Liver (tissue), 9 donors: ENCODE data around the gene NOL4L. TPM values are rescaled to one million over a fixed set of nuclear protein-coding genes. Genes with fewer than 3 reads are reported as not detected.

Source experiments
- DNase-seq: peaks from one replicate; pipeline ENCODE4 v3.0.0-alpha.2; 2017; ENCODE audit warnings: low spot score
- H3K27ac ChIP-seq, 2 donors: one replicate each; pipeline ENCODE4 v1.7.0; 2013; ENCODE audit warnings: inconsistent platforms in 2 of 2, low read length in 2 of 2, control low read depth in 1 of 2, low read depth in 1 of 2, mild to moderate bottlenecking in 1 of 2
- H3K27me3 ChIP-seq, 4 donors: one replicate each; pipeline versions ENCODE4 v1.6.1 to v1.7.0; 2013; ENCODE audit warnings: low read length in 3 of 4, inconsistent platforms in 1 of 4, mild to moderate bottlenecking in 1 of 4, moderate library complexity in 1 of 4; ENCODE audit not compliant: control insufficient read depth in 4 of 4, insufficient read depth in 4 of 4
- H3K36me3 ChIP-seq, 4 donors: one replicate each; pipeline versions ENCODE4 v1.6.1 to v1.7.0; 2013; ENCODE audit warnings: low read length in 3 of 4, mild to moderate bottlenecking in 3 of 4, low read depth in 1 of 4, moderate library complexity in 1 of 4; ENCODE audit not compliant: control insufficient read depth in 4 of 4, insufficient read depth in 3 of 4
- H3K4me1 ChIP-seq, 4 donors: one replicate each; pipeline versions ENCODE4 v1.6.1 to v1.7.0; 2013; ENCODE audit warnings: low read length in 3 of 4, mild to moderate bottlenecking in 3 of 4, moderate library complexity in 1 of 4; ENCODE audit not compliant: control insufficient read depth in 4 of 4, insufficient read depth in 4 of 4
- H3K4me3 ChIP-seq, 3 donors: one replicate each; pipeline versions ENCODE4 v1.6.1 to v1.7.0; 2013; ENCODE audit warnings: low read length in 3 of 3, control low read depth in 1 of 3, low read depth in 1 of 3, mild to moderate bottlenecking in 1 of 3
- H3K9ac ChIP-seq, 2 donors: one replicate each; pipeline ENCODE4 v1.7.0; 2013; ENCODE audit warnings: low read length in 2 of 2, mild to moderate bottlenecking in 2 of 2, moderate library complexity in 2 of 2, control low read depth in 1 of 2, low read depth in 1 of 2
- H3K9me3 ChIP-seq, 4 donors: one replicate each; pipeline versions ENCODE4 v1.6.1 to v1.7.0; 2013; ENCODE audit warnings: low read length in 3 of 4; ENCODE audit not compliant: control insufficient read depth in 4 of 4
- FOXA1 ChIP-seq: IDR thresholded peaks from 2 replicates; pipeline ENCODE4 v1.6.1; 2016; ENCODE audit warnings: antibody characterized with exemption
- FOXA2 ChIP-seq: IDR thresholded peaks from 2 replicates; pipeline ENCODE4 v1.6.1; 2016; ENCODE audit warnings: antibody characterized with exemption
- GABPA ChIP-seq, 2 donors: IDR thresholded peaks in 1 of 2; conservative IDR thresholded peaks in 1 of 2; 2 replicates each; pipeline ENCODE4 v1.6.1; 2016; ENCODE audit warnings: antibody characterized with exemption in 2 of 2, mild to moderate bottlenecking in 1 of 2, moderate library complexity in 1 of 2
- HNF4A ChIP-seq, 2 donors: conservative IDR thresholded peaks; 2 replicates each; pipeline ENCODE4 v1.6.1; 2016; ENCODE audit warnings: antibody characterized with exemption in 2 of 2, mild to moderate bottlenecking in 2 of 2
- HNF4G ChIP-seq: IDR thresholded peaks from 2 replicates; pipeline ENCODE4 v1.6.1; 2016; ENCODE audit warnings: antibody characterized with exemption
- JUND ChIP-seq, 2 donors: IDR thresholded peaks; 2 replicates each; pipeline ENCODE4 v1.6.1; 2016; ENCODE audit warnings: antibody characterized with exemption in 2 of 2
- NR2F2 ChIP-seq: IDR thresholded peaks from 2 replicates; pipeline ENCODE4 v1.6.1; 2016; ENCODE audit warnings: antibody characterized with exemption
- RAD21 ChIP-seq, 2 donors: IDR thresholded peaks; 2 replicates each; pipeline ENCODE4 v1.6.1; 2016; ENCODE audit warnings: antibody characterized with exemption in 2 of 2, mild to moderate bottlenecking in 2 of 2
- RXRA ChIP-seq, 2 donors: IDR thresholded peaks; 2 replicates each; pipeline ENCODE4 v1.6.1; 2017 to 2018; ENCODE audit warnings: antibody characterized with exemption in 2 of 2, mild to moderate bottlenecking in 1 of 2
- SP1 ChIP-seq: IDR thresholded peaks from 2 replicates; pipeline ENCODE4 v1.6.1; 2018; ENCODE audit warnings: antibody characterized with exemption, mild to moderate bottlenecking
- TAF1 ChIP-seq: conservative IDR thresholded peaks from 2 replicates; pipeline ENCODE4 v1.6.1; 2016; ENCODE audit warnings: antibody characterized with exemption, mild to moderate bottlenecking
- WGBS: extraction: QIAGEN DNeasy Blood & Tissue Kit; methylation state at CpG from one replicate; pipeline ENCODE4 v1.1.7; 2013; 5-methylcytosine and 5-hydroxymethylcytosine counted together
- polyA plus RNA-seq, 2 donors: library from polyadenylated mRNA; stranded (reverse) in 1 of 2; unstranded in 1 of 2; fragments of 200-250 nt in 1 of 2; fragments of >200 nt in 1 of 2; fragmentation: Nextera tagmentation in 1 of 2; extraction: Ambion mirVana in 1 of 2; gene quantifications; one replicate each; pipeline versions ENCODE4 v1.2.1 to v1.2.3, GENCODE V29; 2013 to 2015
- total RNA-seq, 2 donors: library from RNA; depleted of rRNA; stranded (reverse); fragments of >200 nt; gene quantifications; one replicate each; pipeline ENCODE4 v1.2.3, GENCODE V29; 2014
- TF ChIP-seq, protein P1 (sequence below): IDR thresholded peaks from 2 replicates; pipeline ENCODE4 v1.6.1; 2016; ENCODE audit warnings: antibody characterized with exemption
- TF ChIP-seq, protein P2 (sequence below): IDR thresholded peaks from 2 replicates; pipeline ENCODE4 v1.6.1; 2016; ENCODE audit warnings: antibody characterized with exemption
- TF ChIP-seq, protein P3 (sequence below): IDR thresholded peaks from 2 replicates; pipeline ENCODE4 v1.6.1; 2016; ENCODE audit warnings: antibody characterized with exemption
- TF ChIP-seq, protein P4 (sequence below): fragments of 150-350 bp; IDR thresholded peaks from 2 replicates; pipeline ENCODE4 v1.5.1; 2017; ENCODE audit warnings: improper control_type of control experiment, low read depth, low read length; ENCODE audit not compliant: missing input control
- TF ChIP-seq, protein P5 (sequence below): IDR thresholded peaks from 2 replicates; pipeline ENCODE4 v1.6.1; 2016; ENCODE audit warnings: antibody characterized with exemption, mild to moderate bottlenecking
- donor health status: healthy.
- donor health status: healthy.
- donor health status: healthy.
- donor health status: healthy.
- donor health status: healthy.

NOL4L gene
- total and polyA plus RNA-seq, 4 donors = 2.2 to 6.8 (median 4.3) TPM

DNA sequence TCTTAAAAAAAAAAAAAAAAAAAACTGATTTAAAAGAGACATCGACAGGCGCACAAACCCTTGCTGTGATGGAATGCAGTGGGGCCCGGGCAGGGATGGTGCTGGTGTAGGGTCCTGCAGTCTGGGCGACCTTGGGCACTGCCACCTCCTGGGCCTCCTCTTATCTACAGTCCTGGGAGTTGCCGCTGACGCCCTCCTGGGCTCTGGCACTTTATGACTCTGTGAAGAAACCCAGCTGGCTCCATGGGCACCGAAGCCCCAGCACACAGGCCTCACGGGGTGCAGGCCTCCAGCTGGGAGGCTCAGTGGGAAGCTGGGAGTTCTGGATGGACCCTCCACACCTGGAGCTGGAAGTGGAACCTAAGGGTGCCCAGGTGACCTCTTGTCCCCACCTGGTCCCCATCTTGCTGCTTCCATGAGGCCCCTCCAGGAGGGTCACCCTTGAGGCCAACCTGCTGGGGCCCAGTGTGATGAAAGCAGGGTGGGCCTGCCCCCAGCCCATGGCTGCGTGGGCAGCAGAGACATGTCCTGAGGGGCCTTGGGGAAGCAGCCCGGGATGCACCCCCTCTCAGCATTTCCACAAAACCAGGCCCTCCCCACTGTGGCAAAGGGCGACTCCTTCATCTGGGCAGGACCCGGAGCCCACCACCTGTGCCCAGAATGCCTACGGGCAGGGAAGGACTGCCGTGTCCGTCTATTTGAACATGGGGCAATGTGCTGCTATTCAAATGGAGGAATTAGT is 122.1 kb downstream of the NOL4L start:
- 82% methylated on average over 15 of the region's 15 CpGs for WGBS
- no peaks in the 10 kb centered on the region for H3K9me3 ChIP-seq
- no peak overlapping the region for H3K4me3 ChIP-seq
- H3K27me3 ChIP-seq = no peaks in the 10 kb centered on the region
- H3K36me3 ChIP-seq = no peaks in the 10 kb centered on the region
- no peak for DNase-seq
- no peak overlapping the region for H3K27ac ChIP-seq
- H3K4me1 ChIP-seq = peaks cover 20 to 34% (median 30%) of the 10 kb centered on the region in 4 donors
- H3K9ac ChIP-seq = no peak overlapping the region
- TF ChIP-seq, protein P1, sequence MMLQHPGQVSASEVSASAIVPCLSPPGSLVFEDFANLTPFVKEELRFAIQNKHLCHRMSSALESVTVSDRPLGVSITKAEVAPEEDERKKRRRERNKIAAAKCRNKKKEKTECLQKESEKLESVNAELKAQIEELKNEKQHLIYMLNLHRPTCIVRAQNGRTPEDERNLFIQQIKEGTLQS = no peak
- no peak for TF ChIP-seq HNF4G
- no peak for TF ChIP-seq FOXA1
- TF ChIP-seq RXRA (IDR thresholded peaks at IDR 0.05) = no peak
- TF ChIP-seq, protein P2, sequence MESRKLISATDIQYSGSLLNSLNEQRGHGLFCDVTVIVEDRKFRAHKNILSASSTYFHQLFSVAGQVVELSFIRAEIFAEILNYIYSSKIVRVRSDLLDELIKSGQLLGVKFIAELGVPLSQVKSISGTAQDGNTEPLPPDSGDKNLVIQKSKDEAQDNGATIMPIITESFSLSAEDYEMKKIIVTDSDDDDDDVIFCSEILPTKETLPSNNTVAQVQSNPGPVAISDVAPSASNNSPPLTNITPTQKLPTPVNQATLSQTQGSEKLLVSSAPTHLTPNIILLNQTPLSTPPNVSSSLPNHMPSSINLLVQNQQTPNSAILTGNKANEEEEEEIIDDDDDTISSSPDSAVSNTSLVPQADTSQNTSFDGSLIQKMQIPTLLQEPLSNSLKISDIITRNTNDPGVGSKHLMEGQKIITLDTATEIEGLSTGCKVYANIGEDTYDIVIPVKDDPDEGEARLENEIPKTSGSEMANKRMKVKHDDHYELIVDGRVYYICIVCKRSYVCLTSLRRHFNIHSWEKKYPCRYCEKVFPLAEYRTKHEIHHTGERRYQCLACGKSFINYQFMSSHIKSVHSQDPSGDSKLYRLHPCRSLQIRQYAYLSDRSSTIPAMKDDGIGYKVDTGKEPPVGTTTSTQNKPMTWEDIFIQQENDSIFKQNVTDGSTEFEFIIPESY = no peak
- no peak for TF ChIP-seq FOXA2
- TF ChIP-seq, protein P3, sequence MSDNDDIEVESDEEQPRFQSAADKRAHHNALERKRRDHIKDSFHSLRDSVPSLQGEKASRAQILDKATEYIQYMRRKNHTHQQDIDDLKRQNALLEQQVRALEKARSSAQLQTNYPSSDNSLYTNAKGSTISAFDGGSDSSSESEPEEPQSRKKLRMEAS = no peak
- TF ChIP-seq HNF4A (conservative IDR thresholded peaks at IDR 0.05) = no peak
- TF ChIP-seq GABPA (IDR thresholded peaks at IDR 0.05 in 1 of 2, conservative IDR thresholded peaks at IDR 0.05 in 1 of 2) = no peak
- TF ChIP-seq TAF1 = no peak
- TF ChIP-seq NR2F2 = no peak
- TF ChIP-seq, protein P4, sequence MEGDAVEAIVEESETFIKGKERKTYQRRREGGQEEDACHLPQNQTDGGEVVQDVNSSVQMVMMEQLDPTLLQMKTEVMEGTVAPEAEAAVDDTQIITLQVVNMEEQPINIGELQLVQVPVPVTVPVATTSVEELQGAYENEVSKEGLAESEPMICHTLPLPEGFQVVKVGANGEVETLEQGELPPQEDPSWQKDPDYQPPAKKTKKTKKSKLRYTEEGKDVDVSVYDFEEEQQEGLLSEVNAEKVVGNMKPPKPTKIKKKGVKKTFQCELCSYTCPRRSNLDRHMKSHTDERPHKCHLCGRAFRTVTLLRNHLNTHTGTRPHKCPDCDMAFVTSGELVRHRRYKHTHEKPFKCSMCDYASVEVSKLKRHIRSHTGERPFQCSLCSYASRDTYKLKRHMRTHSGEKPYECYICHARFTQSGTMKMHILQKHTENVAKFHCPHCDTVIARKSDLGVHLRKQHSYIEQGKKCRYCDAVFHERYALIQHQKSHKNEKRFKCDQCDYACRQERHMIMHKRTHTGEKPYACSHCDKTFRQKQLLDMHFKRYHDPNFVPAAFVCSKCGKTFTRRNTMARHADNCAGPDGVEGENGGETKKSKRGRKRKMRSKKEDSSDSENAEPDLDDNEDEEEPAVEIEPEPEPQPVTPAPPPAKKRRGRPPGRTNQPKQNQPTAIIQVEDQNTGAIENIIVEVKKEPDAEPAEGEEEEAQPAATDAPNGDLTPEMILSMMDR = no peak
- TF ChIP-seq, protein P5, sequence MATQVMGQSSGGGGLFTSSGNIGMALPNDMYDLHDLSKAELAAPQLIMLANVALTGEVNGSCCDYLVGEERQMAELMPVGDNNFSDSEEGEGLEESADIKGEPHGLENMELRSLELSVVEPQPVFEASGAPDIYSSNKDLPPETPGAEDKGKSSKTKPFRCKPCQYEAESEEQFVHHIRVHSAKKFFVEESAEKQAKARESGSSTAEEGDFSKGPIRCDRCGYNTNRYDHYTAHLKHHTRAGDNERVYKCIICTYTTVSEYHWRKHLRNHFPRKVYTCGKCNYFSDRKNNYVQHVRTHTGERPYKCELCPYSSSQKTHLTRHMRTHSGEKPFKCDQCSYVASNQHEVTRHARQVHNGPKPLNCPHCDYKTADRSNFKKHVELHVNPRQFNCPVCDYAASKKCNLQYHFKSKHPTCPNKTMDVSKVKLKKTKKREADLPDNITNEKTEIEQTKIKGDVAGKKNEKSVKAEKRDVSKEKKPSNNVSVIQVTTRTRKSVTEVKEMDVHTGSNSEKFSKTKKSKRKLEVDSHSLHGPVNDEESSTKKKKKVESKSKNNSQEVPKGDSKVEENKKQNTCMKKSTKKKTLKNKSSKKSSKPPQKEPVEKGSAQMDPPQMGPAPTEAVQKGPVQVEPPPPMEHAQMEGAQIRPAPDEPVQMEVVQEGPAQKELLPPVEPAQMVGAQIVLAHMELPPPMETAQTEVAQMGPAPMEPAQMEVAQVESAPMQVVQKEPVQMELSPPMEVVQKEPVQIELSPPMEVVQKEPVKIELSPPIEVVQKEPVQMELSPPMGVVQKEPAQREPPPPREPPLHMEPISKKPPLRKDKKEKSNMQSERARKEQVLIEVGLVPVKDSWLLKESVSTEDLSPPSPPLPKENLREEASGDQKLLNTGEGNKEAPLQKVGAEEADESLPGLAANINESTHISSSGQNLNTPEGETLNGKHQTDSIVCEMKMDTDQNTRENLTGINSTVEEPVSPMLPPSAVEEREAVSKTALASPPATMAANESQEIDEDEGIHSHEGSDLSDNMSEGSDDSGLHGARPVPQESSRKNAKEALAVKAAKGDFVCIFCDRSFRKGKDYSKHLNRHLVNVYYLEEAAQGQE = no peak
- TF ChIP-seq JUND (IDR thresholded peaks at IDR 0.05) = no peak
- no peak for TF ChIP-seq SP1
- no peak for TF ChIP-seq RAD21 (IDR thresholded peaks at IDR 0.05)
